GM19372 (cell line): ENCODE data around the gene ATPAF2.

Experiments
- ATAC-seq: cut with Tn5 transposase; IDR thresholded peaks from one replicate; pipeline ENCODE4 v1.9.1; 2021; ENCODE audit warnings: mild to moderate bottlenecking, low read depth, moderate library complexity; ENCODE audit not compliant: unreplicated experiment

ATPAF2 gene

DNA sequence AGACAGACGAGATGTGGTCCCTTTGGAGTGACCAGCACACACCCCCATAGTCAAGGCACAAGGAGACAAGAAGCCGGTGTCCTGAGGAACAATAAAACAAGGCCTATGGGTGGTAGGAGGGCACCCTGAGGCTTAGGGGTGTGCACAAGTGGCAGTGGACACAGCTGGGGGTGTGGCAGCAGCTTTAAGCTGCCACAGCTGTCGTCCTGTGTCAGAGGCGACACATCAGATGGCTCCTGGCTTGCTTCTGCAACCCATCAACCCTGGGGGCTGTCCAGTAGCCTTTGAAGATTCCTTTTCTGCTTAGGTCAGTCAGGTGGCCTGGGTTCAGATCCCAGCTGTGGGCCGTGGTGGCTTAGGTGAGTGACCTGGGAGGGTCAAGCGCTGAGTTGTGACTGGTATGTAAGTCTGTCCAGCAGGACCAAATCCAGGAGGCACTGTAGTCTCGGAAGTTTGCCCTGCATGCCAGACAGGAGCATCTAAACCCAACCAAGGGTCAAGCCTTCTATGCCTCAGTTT, 50.5 kb downstream of the ATPAF2 start:
- ATAC-seq: no peak

DNA sequence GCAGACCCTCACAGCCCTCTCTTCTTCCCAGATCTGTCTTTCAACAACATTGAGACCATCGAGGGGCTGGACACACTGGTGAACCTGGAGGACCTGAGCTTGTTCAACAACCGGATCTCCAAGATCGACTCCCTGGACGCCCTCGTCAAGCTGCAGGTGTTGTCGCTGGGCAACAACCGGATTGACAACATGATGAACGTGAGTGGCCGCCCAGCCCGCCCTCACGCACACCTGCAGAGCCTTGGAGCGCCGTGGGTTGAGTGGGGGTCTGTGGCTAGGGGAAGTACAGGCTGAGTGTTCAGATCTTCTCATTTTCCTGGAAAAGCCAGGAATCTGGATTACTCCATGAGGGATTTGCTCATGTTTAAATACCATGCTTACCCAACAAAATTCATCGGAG, 51.1 kb downstream of the ATPAF2 start:
- no peak for ATAC-seq

DNA sequence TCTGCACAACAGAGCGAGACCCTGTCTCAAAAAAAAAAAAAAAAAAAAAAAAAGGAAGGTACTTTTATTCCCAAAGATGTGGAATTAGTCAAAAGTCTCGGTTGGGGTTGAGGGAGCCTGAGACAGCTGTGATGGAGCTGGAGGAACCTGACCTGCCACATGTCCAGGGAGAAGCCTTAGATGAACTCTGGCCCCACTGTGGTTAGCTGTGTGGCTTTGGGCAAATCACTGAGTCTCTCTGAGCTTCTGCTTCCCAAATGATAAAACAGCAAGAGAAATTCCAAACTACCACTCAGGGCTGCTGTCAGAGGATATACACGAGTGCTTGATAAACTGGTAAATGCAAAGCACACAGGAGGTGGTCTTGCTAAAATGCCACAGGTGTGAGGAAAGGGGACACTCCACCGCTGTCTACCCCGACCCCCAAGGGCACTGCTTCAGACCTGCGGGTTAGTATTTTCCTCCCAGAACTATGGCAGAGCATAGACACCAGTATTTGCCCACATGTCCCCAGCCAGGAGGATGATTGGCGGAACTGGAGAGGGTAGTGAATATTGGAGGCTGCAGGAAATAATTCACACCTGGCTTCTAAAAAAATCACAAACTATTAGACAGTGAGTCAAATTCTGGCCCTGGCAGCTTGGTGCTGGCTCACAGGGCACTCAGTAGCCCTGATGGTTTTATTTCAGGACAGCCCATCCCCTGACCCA, 51.6 kb downstream of the ATPAF2 start:
- no peak for ATAC-seq

DNA sequence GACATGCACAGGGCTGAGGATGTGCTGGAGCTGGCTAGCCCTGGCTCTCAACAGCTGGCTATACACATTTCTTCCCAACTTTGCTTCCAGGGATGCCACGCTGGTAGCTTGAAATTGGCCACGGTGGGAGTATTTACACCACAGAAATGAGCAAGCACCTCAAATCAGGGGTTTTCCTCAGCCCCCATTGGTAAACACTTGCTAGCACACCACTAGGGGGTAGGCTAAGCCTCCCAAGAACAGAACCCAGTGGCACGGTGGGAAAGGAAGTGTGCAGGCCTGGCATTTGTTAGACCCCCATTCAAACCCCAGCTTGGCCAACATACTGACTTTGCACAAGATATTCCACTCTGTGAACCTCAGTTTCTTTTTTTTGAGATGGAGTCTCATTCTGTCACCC, 53.4 kb downstream of the ATPAF2 start:
- ATAC-seq: no peak

DNA sequence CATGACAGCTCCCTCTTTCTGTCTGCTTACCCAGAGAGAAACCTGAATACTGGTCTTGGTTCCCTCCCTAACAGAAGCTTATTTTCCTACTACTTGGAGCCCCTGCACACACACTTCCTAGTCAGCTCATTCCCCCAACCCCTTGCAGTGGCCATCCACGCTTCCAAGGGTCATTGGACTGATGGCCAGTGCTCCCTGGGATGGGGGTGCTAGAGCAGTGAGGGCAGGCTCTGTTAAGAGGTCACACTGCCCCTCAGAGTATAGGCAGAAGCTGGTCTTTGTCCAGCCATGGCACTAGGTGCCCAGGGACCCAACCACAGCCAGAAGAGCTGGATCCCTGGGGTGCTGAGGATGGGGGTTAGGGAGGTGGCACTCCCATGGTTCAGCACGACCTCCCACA, 53.8 kb downstream of the ATPAF2 start:
- no peak for ATAC-seq

DNA sequence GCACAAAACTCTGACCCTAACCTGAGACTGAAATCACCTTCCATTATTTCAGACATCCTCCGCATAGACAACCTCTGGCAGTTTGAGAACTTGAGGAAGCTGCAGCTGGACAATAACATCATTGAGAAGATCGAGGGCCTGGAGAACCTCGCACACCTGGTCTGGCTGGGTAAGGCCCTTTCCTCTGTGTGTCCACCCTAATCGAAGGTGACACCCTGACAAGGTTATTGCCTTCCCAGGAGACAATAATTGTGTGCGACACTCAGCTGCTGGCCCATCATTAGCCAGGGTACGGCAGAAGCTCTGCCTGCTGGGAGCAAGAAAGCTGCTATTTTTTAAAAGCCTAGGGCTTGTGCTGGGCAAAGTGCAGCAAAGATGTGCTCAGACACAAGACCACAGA, 55.2 kb downstream of the ATPAF2 start:
- no peak for ATAC-seq

DNA sequence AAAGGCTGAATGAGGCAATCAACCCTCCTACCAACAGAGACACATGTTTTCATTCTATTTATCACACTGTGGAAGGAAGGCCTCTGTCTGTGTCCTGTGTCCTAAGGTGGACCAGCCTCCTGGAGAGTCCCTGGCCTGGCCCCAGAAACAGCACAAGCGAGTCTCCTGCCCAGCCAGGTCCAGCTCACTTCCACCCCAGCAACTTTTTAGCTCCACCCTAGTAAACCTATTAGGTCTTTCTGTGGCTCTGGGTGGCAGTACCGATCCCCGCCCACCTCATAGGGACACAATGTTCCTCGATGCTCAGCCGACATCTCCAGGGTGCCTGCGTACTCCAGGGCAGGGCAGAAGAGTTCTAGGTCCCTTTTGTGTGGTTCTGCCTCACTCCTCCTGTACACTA, 55.6 kb downstream of the ATPAF2 start:
- no peak for ATAC-seq

DNA sequence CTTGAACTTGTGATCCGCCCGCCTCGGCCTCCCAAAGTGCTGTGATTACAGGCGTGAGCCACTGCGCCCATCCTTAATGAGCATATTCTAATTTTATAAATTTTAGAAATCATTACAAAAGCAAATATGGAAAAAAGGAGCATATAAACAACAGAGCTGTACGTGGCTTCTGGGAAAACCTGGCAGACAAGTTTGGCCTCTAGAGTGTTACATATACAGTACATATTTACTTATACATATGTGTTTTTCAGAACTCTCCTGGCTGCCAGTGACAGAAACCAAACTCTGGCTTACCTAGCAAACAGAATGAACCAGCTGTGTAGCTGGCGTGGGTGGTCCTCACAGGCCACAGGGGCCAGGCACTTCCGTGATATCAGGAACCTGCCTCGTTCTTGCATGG, 56.2 kb downstream of the ATPAF2 start:
- no peak for ATAC-seq

DNA sequence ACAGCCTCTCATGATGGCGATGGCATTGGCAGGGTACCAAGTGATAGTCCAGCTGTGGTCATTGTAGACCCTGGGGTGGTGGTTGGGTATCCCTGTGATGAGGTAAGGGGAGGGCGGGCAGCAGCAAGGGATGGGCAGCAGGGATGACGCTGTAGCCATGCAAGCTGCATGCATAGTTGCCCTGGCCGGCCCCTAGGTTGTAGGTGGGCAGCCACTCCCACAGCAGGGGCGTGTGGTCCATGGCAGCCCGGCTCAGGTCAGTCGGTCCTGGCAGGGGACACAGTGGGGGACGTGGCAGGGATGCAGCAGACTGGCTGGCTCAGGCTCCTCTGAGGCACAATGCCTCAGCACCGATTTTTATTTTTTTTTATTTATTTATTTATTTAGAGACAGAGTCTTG, 57.6 kb downstream of the ATPAF2 start:
- no peak for ATAC-seq

DNA sequence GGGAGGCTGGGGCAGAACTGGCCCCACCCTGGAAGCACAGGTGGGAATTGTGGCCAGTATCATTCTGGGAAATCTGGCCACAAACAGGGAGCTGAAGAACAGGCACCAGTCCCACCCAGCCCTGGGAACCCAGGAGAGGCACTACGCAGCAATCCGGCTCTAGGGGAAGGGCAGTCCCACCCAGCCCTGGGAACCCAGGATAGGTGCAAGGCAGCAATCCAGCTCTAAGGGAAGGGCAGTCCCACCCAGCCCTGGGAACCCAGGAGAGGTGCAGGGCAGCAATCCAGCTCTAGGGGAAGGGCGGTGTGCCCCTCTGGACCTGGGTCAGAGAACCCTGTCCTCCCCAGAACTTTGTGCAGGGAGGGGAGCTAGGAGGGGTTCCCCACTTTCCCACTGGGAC, 59.2 kb downstream of the ATPAF2 start:
- ATAC-seq: no peak

DNA sequence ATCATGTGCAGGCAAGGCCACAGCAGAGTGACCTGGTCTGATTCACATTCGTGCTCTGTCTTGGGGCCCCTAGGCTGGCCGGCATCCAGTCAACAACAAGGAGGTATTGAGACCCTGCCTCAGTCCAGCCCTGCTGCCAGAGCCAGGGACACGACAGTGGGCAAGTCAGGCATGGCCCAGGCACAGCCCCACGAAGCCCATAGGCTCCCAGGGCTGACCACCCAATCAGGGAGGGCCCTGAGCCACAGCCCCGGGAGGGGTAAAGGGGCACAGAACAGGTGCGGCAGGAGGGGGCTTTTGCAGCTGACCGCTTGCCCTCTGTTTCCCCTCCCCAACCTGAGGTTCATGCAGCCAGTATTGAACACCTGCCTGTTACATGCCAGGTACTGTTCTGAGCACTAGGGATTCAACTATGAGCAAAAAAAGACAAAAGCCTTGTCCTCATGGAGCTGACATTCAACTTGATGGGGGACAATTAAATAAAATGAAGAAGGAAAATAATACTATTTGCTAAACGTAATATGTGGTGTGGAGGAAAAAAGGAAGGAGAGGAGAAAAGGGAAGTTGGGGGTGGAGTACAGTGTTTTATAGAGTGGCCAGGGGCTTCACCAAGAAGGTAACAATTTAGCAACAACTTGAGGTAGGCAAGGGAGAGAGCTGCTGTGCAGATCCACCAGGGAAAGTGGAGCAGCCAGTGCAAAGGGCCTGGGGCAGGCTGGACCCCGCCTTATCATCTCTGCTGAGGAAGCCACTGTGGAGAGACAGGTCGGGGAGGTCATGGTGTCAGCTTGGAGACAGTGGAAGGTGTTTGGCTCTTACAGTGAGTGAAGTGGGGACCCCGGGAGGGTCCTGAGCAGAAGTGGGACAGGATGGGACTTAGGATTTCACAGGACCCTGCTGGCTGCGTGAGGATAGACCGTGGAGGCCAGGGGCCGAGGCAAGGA, 60.2 kb downstream of the ATPAF2 start:
- no peak for ATAC-seq

DNA sequence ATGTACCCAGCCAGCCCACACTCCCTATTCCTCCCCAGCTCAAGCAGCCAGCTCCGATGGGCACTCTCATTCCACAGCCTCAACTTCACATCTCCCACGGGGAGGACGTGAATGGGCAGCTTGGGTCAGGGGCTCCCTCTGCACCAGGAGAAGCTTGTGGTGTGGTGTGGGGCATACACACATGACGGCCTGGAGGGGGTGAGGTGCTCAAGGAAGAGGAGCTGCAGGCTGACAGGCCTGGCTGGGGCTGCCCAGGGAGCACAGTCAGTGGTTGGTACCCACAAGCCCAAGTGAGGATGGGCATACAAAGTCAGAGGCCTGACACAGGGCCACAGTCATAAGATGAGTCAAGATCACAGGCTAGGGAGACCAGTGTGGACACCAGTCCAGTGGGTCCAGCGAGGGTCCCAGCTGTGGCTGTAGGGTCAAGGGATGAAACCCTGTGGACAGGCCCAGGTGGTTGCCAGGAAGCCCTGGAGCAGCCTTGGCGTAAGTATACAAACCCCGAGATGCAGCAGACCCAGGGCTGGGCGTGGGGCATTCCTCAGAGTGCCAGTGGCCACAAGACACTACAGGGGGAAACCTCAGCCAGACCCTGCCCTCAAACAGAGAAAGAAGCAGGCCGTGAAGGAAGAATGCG, 61.9 kb downstream of the ATPAF2 start:
- ATAC-seq: no peak

DNA sequence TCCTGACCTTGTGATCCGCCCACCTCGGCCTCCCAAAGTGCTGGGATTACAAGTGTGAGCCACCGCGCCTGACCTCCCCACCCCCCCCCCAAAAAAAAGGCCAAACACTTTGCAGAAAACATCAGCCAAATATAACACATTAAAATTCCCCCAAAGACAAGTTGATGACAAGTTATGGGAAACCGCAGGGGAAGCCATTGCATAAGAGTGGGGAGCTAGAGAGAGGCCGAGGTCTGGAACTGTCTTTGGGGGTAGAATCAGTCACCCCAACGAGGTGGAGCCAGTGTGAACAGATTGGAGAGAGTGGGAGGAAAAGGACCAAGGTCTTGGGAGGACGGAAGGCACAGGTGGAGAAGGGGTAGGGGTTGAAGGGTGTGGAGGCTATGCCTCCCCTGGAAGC, 63.5 kb downstream of the ATPAF2 start:
- no peak for ATAC-seq

DNA sequence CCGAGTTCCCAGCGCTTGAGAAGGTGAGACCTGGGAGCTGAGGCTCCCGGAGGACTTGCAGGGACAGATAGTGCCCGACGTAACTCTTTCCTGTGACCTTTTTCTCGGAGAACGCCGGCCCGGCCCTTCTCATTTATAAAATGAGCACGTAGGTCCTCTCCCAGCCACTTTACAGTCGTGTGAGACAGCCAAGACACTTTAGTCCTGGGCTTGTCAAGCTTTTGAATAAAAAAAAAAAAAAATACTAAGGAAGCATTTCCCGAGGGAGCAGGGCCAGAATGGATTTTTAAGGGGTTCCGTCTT, 66.1 kb downstream of the ATPAF2 start:
- ATAC-seq: no peak

DNA sequence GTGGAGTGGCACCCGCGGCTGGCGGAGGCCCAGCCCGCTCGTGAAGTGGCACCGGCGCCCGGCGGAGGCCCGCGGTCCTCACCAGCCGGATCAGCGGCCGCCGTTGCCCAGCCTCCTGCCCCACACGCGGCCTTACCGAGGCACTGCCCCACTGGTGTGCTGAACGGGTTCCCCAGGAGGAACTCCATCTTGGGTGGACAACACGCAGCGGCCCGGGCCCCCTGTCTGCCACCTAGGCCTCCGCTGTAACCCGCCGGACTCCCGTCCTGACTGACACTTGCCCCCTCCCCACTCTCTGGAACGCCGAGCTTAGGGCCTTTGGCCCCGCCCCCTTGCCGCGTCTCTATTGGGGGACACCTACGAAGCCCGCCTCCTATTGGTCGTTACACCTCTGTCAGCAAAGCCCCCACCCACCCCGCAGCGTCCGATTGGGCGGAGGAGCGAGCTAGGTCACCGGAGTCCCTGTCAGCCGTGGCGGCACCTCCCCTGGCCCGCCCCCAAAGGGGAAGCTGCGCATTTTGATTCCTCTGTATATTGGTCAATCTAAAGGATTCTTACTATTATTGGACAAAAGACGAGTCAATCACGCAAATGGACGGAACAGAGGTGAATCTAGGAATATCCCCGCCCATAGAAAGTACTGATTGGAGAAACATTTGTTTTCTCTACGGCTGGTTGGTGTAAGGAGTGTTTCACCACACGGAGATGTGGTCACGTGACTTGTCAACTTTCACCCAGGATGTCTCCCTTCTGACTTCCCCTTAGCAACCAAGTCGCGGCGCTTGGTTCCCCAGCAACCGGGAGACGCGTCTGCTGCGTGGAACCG, 66.6 kb downstream of the ATPAF2 start, which contains the start of the genes DRC3 and TOM1L2:
Gene DRC3, plus strand, starts transcription at position 737 of the 826 bp plus-strand sequence. CDS start 4,737 bp downstream, outside the sequence.
Gene TOM1L2, minus strand, starts transcription at position 275 of the 826 bp plus-strand sequence. Its CDS starts 87 bp downstream, at position 188.
- ATAC-seq: peak; percentile 88

DNA sequence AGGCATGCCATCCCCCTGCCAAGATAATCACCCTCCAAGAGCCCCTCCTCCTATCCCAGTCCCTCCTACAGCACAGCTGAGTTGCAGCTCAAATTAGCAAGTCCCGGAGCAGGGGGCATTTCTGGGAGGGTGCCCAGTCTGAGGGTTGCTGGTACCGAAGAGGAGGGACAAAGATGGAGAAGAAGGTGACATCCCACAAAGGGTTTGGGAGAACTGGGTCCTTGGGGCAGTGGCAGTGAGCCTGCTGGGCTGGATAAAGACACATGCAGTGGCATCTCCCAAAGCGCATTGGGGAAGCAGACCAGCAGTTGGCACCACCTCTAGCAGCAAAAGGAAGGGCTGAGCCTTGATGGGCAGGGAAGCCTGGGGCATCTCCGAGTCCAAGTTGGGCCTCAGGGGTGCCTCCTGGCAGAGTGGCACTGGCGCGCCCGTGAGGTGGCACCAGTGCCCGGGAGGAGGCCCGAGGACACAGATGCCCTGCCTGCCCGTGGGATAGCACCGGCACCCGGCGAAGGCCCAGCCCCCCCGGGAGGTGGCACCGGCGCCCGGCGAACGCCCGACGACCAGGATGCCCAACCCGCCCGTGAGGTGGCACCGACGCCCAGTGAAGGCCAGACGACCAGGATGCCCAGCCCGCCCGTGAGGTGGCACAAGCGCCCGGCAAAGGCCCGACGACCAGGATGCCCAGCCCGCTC, 67.4 kb downstream of the ATPAF2 start:
- no peak for ATAC-seq

DNA sequence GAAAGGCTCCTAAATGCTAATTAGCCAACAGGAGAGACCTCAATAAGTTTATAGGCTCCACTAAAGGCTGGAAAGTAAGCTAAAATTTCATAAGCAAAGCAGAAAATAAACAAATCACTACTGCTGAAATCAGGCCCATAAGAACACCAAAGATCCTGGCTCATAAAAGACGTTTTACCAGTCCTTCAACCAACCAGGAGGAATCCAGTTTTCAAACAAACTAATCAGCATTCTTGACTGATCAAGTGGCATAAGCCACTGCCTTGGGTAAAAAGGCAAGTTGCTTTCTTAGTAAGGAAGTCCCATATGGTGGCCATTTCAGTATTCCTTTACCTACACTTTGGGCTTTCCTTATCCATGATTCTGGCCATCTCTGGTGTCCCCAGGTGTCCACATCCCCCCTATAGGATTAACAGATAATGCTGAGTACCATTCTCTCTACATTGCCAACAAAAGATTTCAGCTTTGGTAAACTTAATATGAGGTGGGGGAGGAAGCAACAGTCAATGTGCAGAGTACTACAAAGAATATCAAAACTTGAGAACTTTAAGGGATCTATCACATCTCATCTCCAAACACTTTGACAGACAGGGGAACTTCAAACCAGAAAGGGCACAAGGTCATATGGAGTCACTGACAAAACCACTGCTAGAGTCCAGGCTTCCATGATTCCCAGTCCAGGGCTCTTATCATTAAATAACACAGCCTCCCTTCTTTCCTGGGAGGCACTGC, 68.1 kb downstream of the ATPAF2 start:
- ATAC-seq: no peak
